ENCODE data around the gene KIRREL3.

GRCh38 chr11:126660321-126660720, 340.2 kb downstream of the KIRREL3 start:
- TF ChIP-seq EZH2 (IDR thresholded peaks at IDR 0.05; ENCODE audit: insufficient read depth, poor library complexity, severe bottlenecking) (no peak), EZH2phosphoT487 (IDR thresholded peaks at IDR 0.05; ENCODE audit: insufficient read depth, low read depth) (no peak)
